ENCODE measurements around the gene FLT3. TPM values are rescaled to one million over a fixed set of nuclear protein-coding genes. Genes with fewer than 3 reads are reported as not detected.

Gene FLT3
- total RNA-seq, 2 experiments from 2014 or later: 0.39 to 0.55 TPM

- Histone ChIP-seq H3K9me3 (ENCODE audit: control insufficient read depth in 1 of 2, insufficient read depth in 1 of 2, low read length in 2 of 2) (peaks cover 0 to 13% of the 10 kb centered on the region in 2 experiments), H3K36me3 (ENCODE audit: insufficient read depth, low read length) (no peaks in the 10 kb centered on the region), H3K27ac (ENCODE audit: low read depth in 1 of 2, low read length in 2 of 2) (no peak overlapping the region), H3K4me1 (ENCODE audit: insufficient read depth, low read length) (peaks cover 17% of the 10 kb centered on the region), H3K27me3 (ENCODE audit: control insufficient read depth in 1 of 2, insufficient read depth in 2 of 2, low read length in 2 of 2) (peaks cover 74 to 95% of the 10 kb centered on the region in 2 experiments), H3K4me3 (ENCODE audit: low read length) (no peak overlapping the region)
- no peak for DNase-seq
- Mint-ChIP-seq H3K4me1 (ENCODE audit: low read depth) (peaks cover 23% of the 10 kb centered on the region), H3K9me3 (no peaks in the 10 kb centered on the region), H3K27me3 (peaks cover 85% of the 10 kb centered on the region), H3K4me3 (no peak overlapping the region), H3K36me3 (ENCODE audit: low read depth) (no peaks in the 10 kb centered on the region), H3K27ac (no peak overlapping the region)
- no peak for ATAC-seq (ENCODE audit: poor library complexity)
- ChIA-PET POLR2A (no interaction called here), CTCF (no interaction called here)
- no peak for TF ChIP-seq CTCF (IDR thresholded peaks at IDR 0.05)
- intact Hi-C loops (cut with DNase I, micrococcal nuclease): no loop called here
Measured at GRCh38 chr13:27966641-27967202, 133.7 kb downstream of the FLT3 start.

GRCh38 chr13:27965740-27966640, 134.4 kb downstream of the FLT3 start:
- CTCF ChIA-PET: no interaction called here
- intact Hi-C loops (cut with DNase I, micrococcal nuclease): no loop called here

GRCh38 chr13:27965343-27965739, 135.0 kb downstream of the FLT3 start:
- Mint-ChIP-seq H3K4me1 (ENCODE audit: low read depth) (peaks cover 26% of the 10 kb centered on the region), H3K36me3 (ENCODE audit: low read depth) (no peaks in the 10 kb centered on the region), H3K27me3 (peaks cover 82% of the 10 kb centered on the region), H3K9me3 (no peaks in the 10 kb centered on the region), H3K4me3 (no peak overlapping the region), H3K27ac (no peak overlapping the region)
- Histone ChIP-seq H3K9me3 (ENCODE audit: control insufficient read depth in 1 of 2, insufficient read depth in 1 of 2, low read length in 2 of 2) (peaks cover 0 to 11% of the 10 kb centered on the region in 2 experiments), H3K4me1 (ENCODE audit: insufficient read depth, low read length) (peaks cover 29% of the 10 kb centered on the region), H3K4me3 (ENCODE audit: low read length) (no peak overlapping the region), H3K27ac (ENCODE audit: low read depth in 1 of 2, low read length in 2 of 2) (no peak overlapping the region), H3K36me3 (ENCODE audit: insufficient read depth, low read length) (no peaks in the 10 kb centered on the region), H3K27me3 (ENCODE audit: control insufficient read depth in 1 of 2, insufficient read depth in 2 of 2, low read length in 2 of 2) (peaks cover 72 to 95% of the 10 kb centered on the region in 2 experiments)
- intact Hi-C loops (cut with DNase I, micrococcal nuclease): no loop called here
- no peak for DNase-seq
- POLR2A ChIA-PET: no interaction called here
- no peak for TF ChIP-seq CTCF (IDR thresholded peaks at IDR 0.05)
- no peak for ATAC-seq (ENCODE audit: poor library complexity)
- CTCF ChIA-PET: no interaction called here

More at GRCh38 chr13:27965740-27966640, 134.4 kb downstream of the FLT3 start:
- POLR2A ChIA-PET: no interaction called here
- H3K9me3 ChIP-seq (ENCODE audit: control insufficient read depth in 1 of 2, insufficient read depth in 1 of 2, low read length in 2 of 2): peaks cover 0 to 13% of the 10 kb centered on the region in 2 experiments
- ATAC-seq (ENCODE audit: poor library complexity) (no peak), DNase-seq (no peak)
- Mint-ChIP-seq H3K9me3 (no peaks in the 10 kb centered on the region), H3K4me1 (ENCODE audit: low read depth) (peaks cover 26% of the 10 kb centered on the region), H3K36me3 (ENCODE audit: low read depth) (no peaks in the 10 kb centered on the region), H3K27me3 (peaks cover 84% of the 10 kb centered on the region), H3K27ac (no peak overlapping the region), H3K4me3 (no peak overlapping the region)
- no peaks in the 10 kb centered on the region for H3K36me3 ChIP-seq (ENCODE audit: insufficient read depth, low read length)
- H3K4me1 ChIP-seq (ENCODE audit: insufficient read depth, low read length): peaks cover 22% of the 10 kb centered on the region
- no peak overlapping the region for H3K27ac ChIP-seq (ENCODE audit: low read depth in 1 of 2, low read length in 2 of 2)
- TF ChIP-seq CTCF (IDR thresholded peaks at IDR 0.05): no peak
- H3K4me3 ChIP-seq (ENCODE audit: low read length): no peak overlapping the region
- H3K27me3 ChIP-seq (ENCODE audit: control insufficient read depth in 1 of 2, insufficient read depth in 2 of 2, low read length in 2 of 2): peaks cover 73 to 95% of the 10 kb centered on the region in 2 experiments

All from CD4-positive, alpha-beta T cell (primary cell).